ENCODE data around the gene FAM199X.

GRCh38 chrX:104137496-104137895 lies 28.8 kb upstream of the FAM199X start:
- no peak for TF ChIP-seq EZH2phosphoT487 (IDR thresholded peaks at IDR 0.05; ENCODE audit: borderline replicate concordance, low read length)
- no peak for TF ChIP-seq CTCF (conservative IDR thresholded peaks at IDR 0.05; ENCODE audit: low read depth, low read length)

All from PC-3 (cell line).